G401 (cell line): Measurements from ENCODE around the gene AUP1. TPM values are rescaled to one million over a fixed set of nuclear protein-coding genes. Genes with fewer than 3 reads are reported as not detected.

Experiments
- DNase-seq: peaks from one replicate; pipeline ENCODE4 v3.0.0-alpha.2; 2015; ENCODE audit warnings: low spot score
- in situ Hi-C: cut with HindIII; loops from 2 replicates; pipeline ENCODE4 v1.10.0; 2016; ENCODE audit warnings: low sequenced_read_pairs, mixed read lengths
- total RNA-seq: library from RNA; depleted of rRNA; stranded (reverse); fragments of >200 nt; shearing (Covaris generic); gene quantifications from 2 replicates; pipeline ENCODE4 v1.2.3, GENCODE V29; 2014

AUP1 gene
- total RNA-seq, 1 experiment from 2014 or later = 120 TPM

- DNase-seq = no peak
- in situ Hi-C loops = no loop called here
Observed at GRCh38 chr2:74502720-74503505, 26.6 kb downstream of the AUP1 start.

- in situ Hi-C loops = no loop called here
- DNase-seq = no peak
Observed at GRCh38 chr2:74502147-74502719, 27.3 kb downstream of the AUP1 start.

GRCh38 chr2:74501335-74502071, 28.0 kb downstream of the AUP1 start:
- in situ Hi-C loops = no loop called here
- DNase-seq = no peak

GRCh38 chr2:74500578-74500946, 28.9 kb downstream of the AUP1 start:
- no peak for DNase-seq
- in situ Hi-C loops = no loop called here

GRCh38 chr2:74499940-74500577, 29.4 kb downstream of the AUP1 start:
- DNase-seq = no peak
- in situ Hi-C loops = no loop called here

GRCh38 chr2:74499267-74499939, 30.1 kb downstream of the AUP1 start, which contains the start of gene LBX2:
Gene LBX2, minus strand, starts transcription at chr2:74499603. Its CDS starts 66 bp downstream, at chr2:74499537.
- in situ Hi-C loops = no loop called here
- DNase-seq = no peak

- DNase-seq = no peak
- in situ Hi-C loops = no loop called here
Observed at GRCh38 chr2:74498500-74499266, 30.8 kb downstream of the AUP1 start.

GRCh38 chr2:74497777-74498499, 31.6 kb downstream of the AUP1 start:
- in situ Hi-C loops = no loop called here
- no peak for DNase-seq

- DNase-seq = no peak
- in situ Hi-C loops = no loop called here
Observed at GRCh38 chr2:74496997-74497776, 32.3 kb downstream of the AUP1 start.

GRCh38 chr2:74495440-74495839, 34.1 kb downstream of the AUP1 start:
- in situ Hi-C loops = no loop called here
- DNase-seq = no peak

GRCh38 chr2:74493546-74493945, 36.0 kb downstream of the AUP1 start:
- DNase-seq = no peak
- in situ Hi-C loops = no loop called here

GRCh38 chr2:74491648-74492544, 37.6 kb downstream of the AUP1 start:
- in situ Hi-C loops = no loop called here
- no peak for DNase-seq

GRCh38 chr2:74489906-74490305, 39.6 kb downstream of the AUP1 start:
- in situ Hi-C loops = no loop called here
- DNase-seq = no peak

- DNase-seq = no peak
- in situ Hi-C loops = no loop called here
Observed at GRCh38 chr2:74488643-74489481, 40.6 kb downstream of the AUP1 start.

GRCh38 chr2:74486141-74486540, 43.4 kb downstream of the AUP1 start:
- in situ Hi-C loops = no loop called here
- DNase-seq = no peak
